Mucosa of descending colon (tissue), 3 donors: ENCODE results near the gene SNTG2. TPM values are rescaled to one million over a fixed set of nuclear protein-coding genes. Genes with fewer than 3 reads are reported as not detected.

ENCODE experiments used
- ATAC-seq: fragments of 200-7000 bp; cut with Tn5 transposase; one replicate; pipeline ENCODE4 v1.9.1; 2020; ENCODE audit warnings: mild to moderate bottlenecking, moderate library complexity
- DNase-seq, 3 donors: peaks; one replicate each; pipeline ENCODE4 v3.0.0-alpha.2; 2020
- H3K36me3 ChIP-seq: fragments of 200-600 bp; one replicate; pipeline ENCODE4 v1.8.0; 2021; ENCODE audit warnings: low read depth, mild to moderate bottlenecking
- H3K4me1 ChIP-seq: fragments of 200-600 bp; one replicate; pipeline ENCODE4 v1.8.0; 2021; ENCODE audit warnings: low read depth, mild to moderate bottlenecking
- H3K4me3 ChIP-seq: fragments of 200-600 bp; one replicate; pipeline ENCODE4 v1.8.0; 2021; ENCODE audit warnings: mild to moderate bottlenecking
- H3K9me3 ChIP-seq: fragments of 200-600 bp; one replicate; pipeline ENCODE4 v1.8.0; 2021; ENCODE audit warnings: mild to moderate bottlenecking
- intact Hi-C, 2 donors: fragments of 100-400 bp; cut with DNase I in 1 of 2; cut with micrococcal nuclease in 1 of 2; formaldehyde crosslinking; loops; one replicate each; pipeline versions ENCODE4 v1.11.0 to v1.11.1; 2022; cut with DNase I, micrococcal nuclease
- total RNA-seq, 3 donors: library from RNA; stranded (reverse); fragmentation: NEBNext Ultra II Directional in 2 of 3; extraction: Animal tissue kit (Norgen Biotek cat#: 25700) in 2 of 3; gene quantifications; one replicate each; pipeline versions ENCODE4 v1.2.1 to v1.2.4, GENCODE V29; 2021 to 2023
- TF ChIP-seq, protein P1 (sequence below): fragments of 200-600 bp; IDR thresholded peaks from one replicate; pipeline ENCODE4 v1.8.0; 2022; ENCODE audit warnings: antibody characterized with exemption, mild to moderate bottlenecking
- donor health status: DM: no; HTN: no; CAD: no; lungs with moderate emphysema.
- donor health status: DM: no; HTN: no; CAD: no.
- donor health status: DM: no; HTN: yes; CAD: no.

Gene SNTG2
- total RNA-seq, 3 donors from 2014 or later: 0.38 to 3.0 (median 2.8) TPM

DNA sequence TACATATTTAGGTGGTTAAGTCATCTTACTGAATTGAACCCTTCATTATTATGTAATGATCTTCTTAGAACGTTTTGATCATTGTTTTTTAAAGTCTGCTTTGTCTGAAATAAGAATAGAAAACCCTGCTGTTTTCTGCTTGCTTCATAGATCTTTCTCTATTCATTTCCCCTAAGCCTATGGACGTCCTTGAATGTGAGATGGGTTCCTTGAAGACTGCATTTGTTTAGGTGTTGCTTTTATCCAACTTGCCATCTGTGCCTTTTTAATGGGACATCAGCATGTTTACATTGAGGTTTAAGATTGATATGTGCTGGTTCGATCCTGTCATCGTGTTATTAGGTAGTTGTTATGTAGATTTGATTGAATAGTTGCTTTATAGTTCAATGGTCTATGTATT, 95.4 kb downstream of the SNTG2 start:
- intact Hi-C loops: no loop called here
- TF ChIP-seq, protein P1, sequence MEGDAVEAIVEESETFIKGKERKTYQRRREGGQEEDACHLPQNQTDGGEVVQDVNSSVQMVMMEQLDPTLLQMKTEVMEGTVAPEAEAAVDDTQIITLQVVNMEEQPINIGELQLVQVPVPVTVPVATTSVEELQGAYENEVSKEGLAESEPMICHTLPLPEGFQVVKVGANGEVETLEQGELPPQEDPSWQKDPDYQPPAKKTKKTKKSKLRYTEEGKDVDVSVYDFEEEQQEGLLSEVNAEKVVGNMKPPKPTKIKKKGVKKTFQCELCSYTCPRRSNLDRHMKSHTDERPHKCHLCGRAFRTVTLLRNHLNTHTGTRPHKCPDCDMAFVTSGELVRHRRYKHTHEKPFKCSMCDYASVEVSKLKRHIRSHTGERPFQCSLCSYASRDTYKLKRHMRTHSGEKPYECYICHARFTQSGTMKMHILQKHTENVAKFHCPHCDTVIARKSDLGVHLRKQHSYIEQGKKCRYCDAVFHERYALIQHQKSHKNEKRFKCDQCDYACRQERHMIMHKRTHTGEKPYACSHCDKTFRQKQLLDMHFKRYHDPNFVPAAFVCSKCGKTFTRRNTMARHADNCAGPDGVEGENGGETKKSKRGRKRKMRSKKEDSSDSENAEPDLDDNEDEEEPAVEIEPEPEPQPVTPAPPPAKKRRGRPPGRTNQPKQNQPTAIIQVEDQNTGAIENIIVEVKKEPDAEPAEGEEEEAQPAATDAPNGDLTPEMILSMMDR: no peak
- Histone ChIP-seq H3K9me3 (no peaks in the 10 kb centered on the region), H3K4me3 (no peak overlapping the region), H3K36me3 (no peaks in the 10 kb centered on the region), H3K4me1 (no peaks in the 10 kb centered on the region)
- DNase-seq (no peak), ATAC-seq (no peak)

DNA sequence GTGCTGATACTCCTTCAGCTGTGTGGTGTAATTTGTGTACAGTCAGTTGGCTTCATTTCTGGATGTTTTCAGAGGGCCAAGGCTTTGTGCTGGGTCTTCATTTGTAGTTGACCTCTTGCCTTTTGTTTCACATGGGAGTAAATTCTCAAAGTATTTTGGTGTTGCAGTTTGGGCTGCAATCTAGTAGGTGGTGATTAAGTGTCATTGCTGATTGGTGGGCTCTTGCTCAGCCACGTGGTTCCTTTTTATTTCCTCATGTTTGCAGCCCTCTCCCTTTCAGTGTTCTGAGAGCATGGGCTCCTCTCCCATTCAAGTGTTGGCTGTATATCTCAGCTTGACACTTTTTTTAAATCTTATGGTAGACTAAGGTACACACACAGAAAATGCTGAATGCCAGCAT, 96.8 kb downstream of the SNTG2 start:
- intact Hi-C loops: no loop called here
- ATAC-seq (no peak), DNase-seq (no peak)
- TF ChIP-seq, protein P1: no peak
- Histone ChIP-seq H3K4me3 (no peak overlapping the region), H3K9me3 (no peaks in the 10 kb centered on the region), H3K36me3 (no peaks in the 10 kb centered on the region), H3K4me1 (no peaks in the 10 kb centered on the region)

DNA sequence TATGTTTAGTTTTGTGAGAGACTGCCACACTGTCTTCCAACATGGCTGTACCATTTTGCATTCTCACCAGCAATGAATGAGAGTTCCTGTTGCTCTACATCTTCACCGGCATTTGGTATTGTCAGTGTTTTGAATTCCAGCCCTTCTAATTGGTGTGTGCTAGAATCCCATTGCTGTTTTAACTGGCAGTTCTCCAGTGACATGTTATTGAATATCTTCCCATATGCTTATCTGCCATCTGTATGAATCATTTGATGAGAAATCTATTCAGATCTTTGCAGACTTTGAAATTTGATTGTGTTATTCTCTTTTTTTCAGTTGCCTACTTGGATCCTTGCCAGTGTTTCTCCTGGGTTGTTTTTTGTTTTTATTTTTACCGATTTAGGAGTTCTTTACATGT, 99.0 kb downstream of the SNTG2 start:
- ATAC-seq (no peak), DNase-seq (no peak)
- TF ChIP-seq, protein P1: no peak
- intact Hi-C loops: no loop called here
- Histone ChIP-seq H3K4me3 (no peak overlapping the region), H3K4me1 (no peaks in the 10 kb centered on the region), H3K9me3 (no peaks in the 10 kb centered on the region), H3K36me3 (no peaks in the 10 kb centered on the region)

DNA sequence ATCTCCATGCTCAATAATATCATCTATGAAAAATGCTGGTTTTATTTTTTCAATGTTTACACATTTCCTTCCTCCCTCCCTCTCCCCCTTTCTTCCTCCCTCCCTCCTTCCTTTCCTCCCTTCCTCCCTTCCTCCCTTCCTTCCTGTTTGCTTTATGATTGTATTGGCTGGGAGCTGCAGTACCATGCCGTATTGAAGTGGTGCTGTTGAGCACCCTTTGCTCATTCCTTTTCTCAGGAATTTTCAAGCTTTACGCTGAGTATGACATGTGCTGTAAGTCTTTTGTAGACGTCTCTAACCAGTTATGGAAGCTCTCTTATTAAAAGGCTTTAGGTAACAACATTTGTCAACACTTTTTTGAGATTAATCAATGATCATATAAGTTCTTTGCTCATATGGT, 100.4 kb downstream of the SNTG2 start:
- DNase-seq (no peak), ATAC-seq (no peak)
- H3K4me3 ChIP-seq: no peak overlapping the region
- no peaks in the 10 kb centered on the region for H3K4me1 ChIP-seq
- intact Hi-C loops: no loop called here
- H3K36me3 ChIP-seq: no peaks in the 10 kb centered on the region
- no peaks in the 10 kb centered on the region for H3K9me3 ChIP-seq
- TF ChIP-seq, protein P1: no peak

DNA sequence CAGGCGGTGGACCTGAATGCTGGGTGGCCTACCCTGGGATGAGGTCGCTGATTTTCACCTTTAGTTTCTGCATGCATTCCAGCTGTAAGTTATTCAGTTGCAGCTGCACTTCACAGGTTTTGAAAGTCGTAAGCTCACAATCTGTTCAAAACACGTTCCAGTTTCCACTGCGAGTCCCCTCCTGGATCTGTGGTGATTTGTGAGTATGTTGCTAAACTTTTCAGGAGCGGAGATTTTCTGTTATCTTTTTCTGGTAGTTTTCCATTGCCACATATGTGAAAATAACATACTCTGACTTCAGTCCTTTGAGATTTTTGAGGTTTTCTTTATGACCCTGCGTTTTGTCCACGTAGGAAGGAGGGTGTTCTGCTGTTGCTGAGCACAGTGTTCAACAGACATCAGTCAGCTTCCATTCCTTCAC, 102.1 kb downstream of the SNTG2 start:
- no peak for ATAC-seq
- no peaks in the 10 kb centered on the region for H3K4me1 ChIP-seq

More for the DNA sequence above, 102.1 kb downstream of the SNTG2 start:
- TF ChIP-seq, protein P1: no peak
- no peak for DNase-seq
- H3K9me3 ChIP-seq: no peaks in the 10 kb centered on the region
- intact Hi-C loops: no loop called here
- H3K36me3 ChIP-seq: no peaks in the 10 kb centered on the region
- no peak overlapping the region for H3K4me3 ChIP-seq
